HG03135 (cell line): ENCODE measurements around the gene TRPM1.
A peak's percentile ranks its signal among the peaks of the same experiment; 100 is the strongest.

Experiments
- ATAC-seq: cut with Tn5 transposase; IDR thresholded peaks from one replicate; pipeline ENCODE4 v1.9.1; 2021; ENCODE audit warnings: mild to moderate bottlenecking, moderate library complexity; ENCODE audit not compliant: unreplicated experiment

Gene TRPM1

GRCh38 chr15:31023841-31024240, 77.7 kb downstream of the TRPM1 start:
- ATAC-seq: no peak

GRCh38 chr15:31021067-31021665, 80.4 kb downstream of the TRPM1 start:
- no peak for ATAC-seq

- no peak for ATAC-seq
Measured at GRCh38 chr15:31020542-31020941, 81.0 kb downstream of the TRPM1 start.

- no peak for ATAC-seq
Measured at GRCh38 chr15:31019986-31020385, 81.5 kb downstream of the TRPM1 start.

- no peak for ATAC-seq
Measured at GRCh38 chr15:31017311-31017710, 84.2 kb downstream of the TRPM1 start.

GRCh38 chr15:31016446-31016915, 85.0 kb downstream of the TRPM1 start:
- ATAC-seq: no peak

GRCh38 chr15:31014608-31014925, 87.0 kb downstream of the TRPM1 start:
- no peak for ATAC-seq

GRCh38 chr15:31013863-31014607, 87.5 kb downstream of the TRPM1 start:
- ATAC-seq: peak; percentile 92

GRCh38 chr15:31012455-31012854, 89.1 kb downstream of the TRPM1 start:
- ATAC-seq: no peak

GRCh38 chr15:31010036-31010435, 91.5 kb downstream of the TRPM1 start:
- ATAC-seq: no peak

GRCh38 chr15:31005660-31006059, 95.9 kb downstream of the TRPM1 start:
- ATAC-seq: no peak

- peak; percentile 86 for ATAC-seq
Measured at GRCh38 chr15:31004220-31004733, 97.2 kb downstream of the TRPM1 start.

- no peak for ATAC-seq
Measured at GRCh38 chr15:31001702-31002101, 99.8 kb downstream of the TRPM1 start.

- no peak for ATAC-seq
Measured at GRCh38 chr15:30999729-31000128, 101.8 kb downstream of the TRPM1 start.

GRCh38 chr15:30997270-30997669, 104.3 kb downstream of the TRPM1 start:
- no peak for ATAC-seq

GRCh38 chr15:30992249-30992864, 109.2 kb downstream of the TRPM1 start:
- ATAC-seq: no peak

- peak; percentile 91 for ATAC-seq
Measured at GRCh38 chr15:30991255-30992235, 110.0 kb downstream of the TRPM1 start, which contains the start of gene MTMR10. TSS of gene MTMR10 (minus strand) at chr15:30991628. CDS start at chr15:30991506, 122 bp downstream.

GRCh38 chr15:30990446-30991254, 110.9 kb downstream of the TRPM1 start:
- ATAC-seq: no peak

- ATAC-seq: no peak
Measured at GRCh38 chr15:30990036-30990435, 111.5 kb downstream of the TRPM1 start.

- ATAC-seq: no peak
Measured at GRCh38 chr15:30985081-30985531, 116.4 kb downstream of the TRPM1 start.
